ENCODE measurements around the gene AP4M1. TPM values are rescaled to one million over a fixed set of nuclear protein-coding genes. Genes with fewer than 3 reads are reported as not detected.
A peak's percentile ranks its signal among the peaks of the same experiment; 100 is the strongest.

The AP4M1 gene
- polyA plus RNA-seq, 1 experiment, result 26.1 TPM

- Histone ChIP-seq H3K4me3 (ENCODE audit: low read depth, low read length) (peak overlapping the region; percentile 29; the same call in 1 of the 2 replicates), H3K27me3 (ENCODE audit: control insufficient read depth, insufficient read depth, low read length) (no peaks in the 10 kb centered on the region), H3K27ac (ENCODE audit: low read depth, low read length) (no peak overlapping the region), H3K9me3 (ENCODE audit: control insufficient read depth, insufficient read depth, low read length) (no peaks in the 10 kb centered on the region)
- no peak for DNase-seq (ENCODE audit: low read depth, low spot score)
- TF ChIP-seq CTCF (IDR thresholded peaks at IDR 0.05; ENCODE audit: low read depth, low read length), result no peak
- POLR2A ChIA-PET, result interaction anchor here (0.6 to 2.0 kb wide), 2 partner anchors 8 to 97 kb away, joined by 3 to 8 read pairs; partner anchors contain the start of gene LAMTOR4
- CTCF ChIA-PET, result interaction anchor here (0.8 to 1.0 kb wide), 3 partner anchors 10 to 32 kb away, joined by 3 read pairs; no protein-coding TSS in a partner anchor
Measured at GRCh38 chr7:100156331-100157068, 55.1 kb downstream of the AP4M1 start.

GRCh38 chr7:100157069-100157333, 55.6 kb downstream of the AP4M1 start:
- Histone ChIP-seq H3K27me3 (ENCODE audit: control insufficient read depth, insufficient read depth, low read length) (no peaks in the 10 kb centered on the region), H3K27ac (ENCODE audit: low read depth, low read length) (no peak overlapping the region), H3K4me3 (ENCODE audit: low read depth, low read length) (peak overlapping the region; percentile 69), H3K9me3 (ENCODE audit: control insufficient read depth, insufficient read depth, low read length) (no peaks in the 10 kb centered on the region)
- no peak for TF ChIP-seq CTCF (IDR thresholded peaks at IDR 0.05; ENCODE audit: low read depth, low read length)
- DNase-seq (ENCODE audit: low read depth, low spot score), result no peak
- POLR2A ChIA-PET, result interaction anchor here (1.8 to 2.0 kb wide), 2 partner anchors 9 to 11 kb away, joined by 5 to 8 read pairs; partner anchors contain the start of genes GAL3ST4 and LAMTOR4
- CTCF ChIA-PET, result interaction anchor here (0.8 to 1.0 kb wide), 3 partner anchors 11 to 31 kb away, joined by 3 read pairs; no protein-coding TSS in a partner anchor

- peak overlapping the region; percentile 69 for H3K4me3 ChIP-seq (ENCODE audit: low read depth, low read length)
- peak; percentile 37 for TF ChIP-seq CTCF (IDR thresholded peaks at IDR 0.05; ENCODE audit: low read depth, low read length)
- H3K9me3 ChIP-seq (ENCODE audit: control insufficient read depth, insufficient read depth, low read length), result no peaks in the 10 kb centered on the region
- CTCF ChIA-PET, result interaction anchor here (0.8 to 1.0 kb wide), 3 partner anchors 11 to 31 kb away, joined by 3 read pairs; no protein-coding TSS in a partner anchor
- no peak for DNase-seq (ENCODE audit: low read depth, low spot score)
- POLR2A ChIA-PET, result interaction anchor here (0.6 to 2.0 kb wide), 3 partner anchors 9 to 23 kb away, joined by 4 to 8 read pairs (median 5); partner anchors contain the start of genes GAL3ST4 and LAMTOR4
- H3K27ac ChIP-seq (ENCODE audit: low read depth, low read length), result peak overlapping the region; percentile 39
- no peaks in the 10 kb centered on the region for H3K27me3 ChIP-seq (ENCODE audit: control insufficient read depth, insufficient read depth, low read length)
Measured at GRCh38 chr7:100157334-100158228, 56.1 kb downstream of the AP4M1 start.

Small RNA genes lying within 50 kb of the gene (small RNA-seq; reads per million reads assigned to genes)
- gene MIR106B (ENCODE audit: insufficient read length, low read depth) (29,865 reads per million, percentile 100 among the genes with 10 or more reads in this experiment), gene MIR25 (ENCODE audit: insufficient read length, low read depth) (14,751 reads per million, percentile 99 among the genes with 10 or more reads in this experiment), gene MIR93 (ENCODE audit: insufficient read length, low read depth) (4,957 reads per million, percentile 98 among the genes with 10 or more reads in this experiment)

Other genes with a start within 250 kb of the AP4M1 start
- gene OR2AE1, start 224.6 kb upstream of the AP4M1 start, polyA plus RNA-seq (2011; rRNA removed), result not detected in 2 replicates
- gene TRIM4, start 182.1 kb upstream of the AP4M1 start, polyA plus RNA-seq (2011; rRNA removed), result 27.0 and 32.7 TPM in 2 replicates
- not detected in 2 replicates for gene GJC3, start 172.0 kb upstream of the AP4M1 start, polyA plus RNA-seq (2011; rRNA removed)
- not detected in 2 replicates for gene AZGP1, start 125.6 kb upstream of the AP4M1 start, polyA plus RNA-seq (2011; rRNA removed)
- gene ZKSCAN1, start 86.0 kb upstream of the AP4M1 start, polyA plus RNA-seq (2011; rRNA removed), result 36.8 and 42.7 TPM in 2 replicates
- 13.9 and 15.2 TPM in 2 replicates for gene ZSCAN21, start 51.9 kb upstream of the AP4M1 start, polyA plus RNA-seq (2011; rRNA removed)
- 35.3 and 37.0 TPM in 2 replicates for gene ZNF3, start 19.9 kb upstream of the AP4M1 start, polyA plus RNA-seq (2011; rRNA removed)
- 265 and 308 TPM in 2 replicates for gene COPS6, start 12.7 kb upstream of the AP4M1 start, polyA plus RNA-seq (2011; rRNA removed)
- gene MCM7, start 246 bp upstream of the AP4M1 start, polyA plus RNA-seq (2011; rRNA removed), result 39.5 and 44.2 TPM in 2 replicates
- gene TAF6, start 17.7 kb downstream of the AP4M1 start, polyA plus RNA-seq (2011; rRNA removed), result 28.2 and 31.2 TPM in 2 replicates
- 26.3 and 29.7 TPM in 2 replicates for gene CNPY4, start 18.0 kb downstream of the AP4M1 start, polyA plus RNA-seq (2011; rRNA removed)
- 0.55 and 0.56 TPM in 2 replicates for gene MBLAC1, start 25.3 kb downstream of the AP4M1 start, polyA plus RNA-seq (2011; rRNA removed)
- 122 and 160 TPM in 2 replicates for gene LAMTOR4, start 47.3 kb downstream of the AP4M1 start, polyA plus RNA-seq (2011; rRNA removed)
- gene TRAPPC14, start 57.1 kb downstream of the AP4M1 start, polyA plus RNA-seq (2011; rRNA removed), result 3.5 and 6.2 TPM in 2 replicates
- 14.4 and 16.0 TPM in 2 replicates for gene GAL3ST4, start 67.0 kb downstream of the AP4M1 start, polyA plus RNA-seq (2011; rRNA removed)
- gene GPC2, start 75.7 kb downstream of the AP4M1 start, polyA plus RNA-seq (2011; rRNA removed), result 2.6 TPM in 2 replicates
- gene STAG3, start 76.3 kb downstream of the AP4M1 start, polyA plus RNA-seq (2011; rRNA removed), result 0.15 and 0.22 TPM in 2 replicates
- gene PVRIG, start 118.3 kb downstream of the AP4M1 start, polyA plus RNA-seq (2011; rRNA removed), result 0.42 TPM in 1 of 2 replicates, not detected in the other
- not detected in 2 replicates for gene SPDYE3, start 206.1 kb downstream of the AP4M1 start, polyA plus RNA-seq (2011; rRNA removed)